Breast epithelium (tissue), 3 donors: Measurements from ENCODE around the gene APOL1.

Source experiments
- POLR2AphosphoS5 ChIP-seq, 3 donors: sonication (generic); formaldehyde crosslinking; IDR thresholded peaks; one replicate each; pipeline ENCODE4 v1.6.1; 2017; ENCODE audit warnings: antibody characterized with exemption in 3 of 3
- TF ChIP-seq, protein P1 (sequence below), 3 donors: fragments of 450-650 bp; IDR thresholded peaks; one replicate each; pipeline ENCODE4 v1.5.1; 2016 to 2017; ENCODE audit warnings: antibody characterized with exemption in 3 of 3, mild to moderate bottlenecking in 3 of 3, moderate library complexity in 3 of 3

GRCh38 chr22:36267058-36267457 is 14.1 kb downstream of the APOL1 start:
- TF ChIP-seq, protein P1, sequence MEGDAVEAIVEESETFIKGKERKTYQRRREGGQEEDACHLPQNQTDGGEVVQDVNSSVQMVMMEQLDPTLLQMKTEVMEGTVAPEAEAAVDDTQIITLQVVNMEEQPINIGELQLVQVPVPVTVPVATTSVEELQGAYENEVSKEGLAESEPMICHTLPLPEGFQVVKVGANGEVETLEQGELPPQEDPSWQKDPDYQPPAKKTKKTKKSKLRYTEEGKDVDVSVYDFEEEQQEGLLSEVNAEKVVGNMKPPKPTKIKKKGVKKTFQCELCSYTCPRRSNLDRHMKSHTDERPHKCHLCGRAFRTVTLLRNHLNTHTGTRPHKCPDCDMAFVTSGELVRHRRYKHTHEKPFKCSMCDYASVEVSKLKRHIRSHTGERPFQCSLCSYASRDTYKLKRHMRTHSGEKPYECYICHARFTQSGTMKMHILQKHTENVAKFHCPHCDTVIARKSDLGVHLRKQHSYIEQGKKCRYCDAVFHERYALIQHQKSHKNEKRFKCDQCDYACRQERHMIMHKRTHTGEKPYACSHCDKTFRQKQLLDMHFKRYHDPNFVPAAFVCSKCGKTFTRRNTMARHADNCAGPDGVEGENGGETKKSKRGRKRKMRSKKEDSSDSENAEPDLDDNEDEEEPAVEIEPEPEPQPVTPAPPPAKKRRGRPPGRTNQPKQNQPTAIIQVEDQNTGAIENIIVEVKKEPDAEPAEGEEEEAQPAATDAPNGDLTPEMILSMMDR (IDR thresholded peaks at IDR 0.05), result no peak
- no peak for TF ChIP-seq POLR2AphosphoS5 (IDR thresholded peaks at IDR 0.05)
